GM23248 (cell line): ENCODE measurements around the gene FREY1.

Experiments used
- EZH2 ChIP-seq: fragments of 200-600 bp; sonication (generic); IDR thresholded peaks from 2 replicates; pipeline ENCODE4 v1.6.1; 2018; ENCODE audit warnings: antibody characterized with exemption, mild to moderate bottlenecking; ENCODE audit not compliant: insufficient read depth, poor library complexity, severe bottlenecking
- EZH2phosphoT487 ChIP-seq: fragments of 200-600 bp; sonication (generic); IDR thresholded peaks from 2 replicates; pipeline ENCODE4 v1.6.1; 2018; ENCODE audit warnings: antibody characterized with exemption, moderate library complexity, mild to moderate bottlenecking, low read depth; ENCODE audit not compliant: insufficient read depth

DNA sequence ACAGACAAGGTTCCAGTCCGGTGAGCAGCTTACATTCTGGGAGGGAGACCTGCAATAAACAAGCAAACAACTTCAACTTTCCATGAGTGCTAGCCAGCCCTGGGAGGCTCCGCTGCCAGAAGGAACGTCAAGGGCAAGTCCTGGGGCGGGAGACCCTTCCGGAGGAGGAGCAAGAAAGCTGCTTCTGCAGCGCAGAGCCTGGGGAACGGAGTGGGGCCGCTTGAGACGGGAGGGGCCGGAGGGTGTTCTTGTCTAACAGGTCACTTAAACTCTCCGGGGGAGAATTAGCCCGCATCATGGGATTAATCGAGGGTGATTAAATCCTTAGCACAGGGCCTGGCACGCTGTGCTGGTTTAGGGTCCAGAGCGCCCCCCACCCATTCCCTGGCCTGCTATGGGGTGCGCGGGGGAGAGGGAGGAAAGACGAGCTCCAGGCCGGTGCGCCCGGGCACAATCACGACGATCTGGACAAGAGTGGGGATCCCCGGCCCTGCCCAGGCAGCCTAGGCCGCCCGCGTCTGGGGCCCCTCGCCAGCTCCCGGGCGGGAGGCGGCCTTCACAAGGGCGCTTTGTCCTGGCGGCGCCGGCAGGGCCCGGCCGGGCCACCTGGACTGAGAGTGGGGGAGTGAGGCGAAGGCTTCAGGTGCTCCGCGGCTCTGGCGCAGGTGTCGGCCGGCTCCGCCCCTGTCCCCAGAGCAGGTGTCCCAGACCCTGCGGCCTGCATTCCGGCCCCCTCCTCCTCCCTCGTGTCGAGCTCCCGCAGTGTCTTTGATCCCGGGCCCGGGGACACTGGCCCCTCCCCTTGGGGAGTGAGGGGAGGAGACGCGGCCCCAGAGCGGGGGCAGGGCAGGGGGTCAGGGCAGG, 14.7 kb upstream of the FREY1 start:
- TF ChIP-seq EZH2 (no peak), EZH2phosphoT487 (no peak)
